ENCODE measurements around the gene PCDHGC5.

The PCDHGC5 gene

GRCh38 chr5:141487131-141487530 is 1.8 kb upstream of the PCDHGC5 start:
- Histone ChIP-seq H3K27ac (replicated peaks) (no peak overlapping the region), H3K27me3 (ENCODE audit: insufficient read depth, poor library complexity, severe bottlenecking) (peaks cover 51% of the 10 kb centered on the region), H3K4me3 (replicated peaks; ENCODE audit: insufficient read depth, low read length) (no peak overlapping the region)
- no peak for TF ChIP-seq POLR2AphosphoS5 (IDR thresholded peaks at IDR 0.05; ENCODE audit: low read depth)
- no peak for TF ChIP-seq REST (IDR thresholded peaks at IDR 0.05; ENCODE audit: insufficient replicate concordance, low read depth)
- no peak for TF ChIP-seq GABPA (IDR thresholded peaks at IDR 0.05; ENCODE audit: low read depth)
- no peak for TF ChIP-seq SPI1 (IDR thresholded peaks at IDR 0.05; ENCODE audit: borderline replicate concordance, low read depth)
- no peak for TF ChIP-seq CTCF (IDR thresholded peaks at IDR 0.05; ENCODE audit: insufficient read depth, low read length)
- no peak for DNase-seq (ENCODE audit: low read depth in 1 of 2, low spot score in 1 of 2)

GRCh38 chr5:141489841-141490240 is 960 bp downstream of the PCDHGC5 start:
- DNase-seq (ENCODE audit: low read depth in 1 of 2, low spot score in 1 of 2), result no peak
- peaks cover 50% of the 10 kb centered on the region for H3K27me3 ChIP-seq (ENCODE audit: insufficient read depth, poor library complexity, severe bottlenecking)
- no peak for TF ChIP-seq CTCF (IDR thresholded peaks at IDR 0.05; ENCODE audit: insufficient read depth, low read length)
- no peak for TF ChIP-seq REST (IDR thresholded peaks at IDR 0.05; ENCODE audit: insufficient replicate concordance, low read depth)
- TF ChIP-seq GABPA (IDR thresholded peaks at IDR 0.05; ENCODE audit: low read depth), result no peak
- TF ChIP-seq SPI1 (IDR thresholded peaks at IDR 0.05; ENCODE audit: borderline replicate concordance, low read depth), result no peak
- no peak for TF ChIP-seq POLR2AphosphoS5 (IDR thresholded peaks at IDR 0.05; ENCODE audit: low read depth)
- H3K27ac ChIP-seq (replicated peaks), result no peak overlapping the region
- H3K4me3 ChIP-seq (replicated peaks; ENCODE audit: insufficient read depth, low read length), result no peak overlapping the region

GRCh38 chr5:141490271-141490670 is 1.4 kb downstream of the PCDHGC5 start:
- Histone ChIP-seq H3K4me3 (replicated peaks; ENCODE audit: insufficient read depth, low read length) (no peak overlapping the region), H3K27ac (replicated peaks) (no peak overlapping the region), H3K27me3 (ENCODE audit: insufficient read depth, poor library complexity, severe bottlenecking) (peaks cover 48% of the 10 kb centered on the region)
- no peak for DNase-seq (ENCODE audit: low read depth in 1 of 2, low spot score in 1 of 2)
- TF ChIP-seq GABPA (IDR thresholded peaks at IDR 0.05; ENCODE audit: low read depth), result no peak
- TF ChIP-seq REST (IDR thresholded peaks at IDR 0.05; ENCODE audit: insufficient replicate concordance, low read depth), result no peak
- TF ChIP-seq SPI1 (IDR thresholded peaks at IDR 0.05; ENCODE audit: borderline replicate concordance, low read depth), result no peak
- no peak for TF ChIP-seq CTCF (IDR thresholded peaks at IDR 0.05; ENCODE audit: insufficient read depth, low read length)
- no peak for TF ChIP-seq POLR2AphosphoS5 (IDR thresholded peaks at IDR 0.05; ENCODE audit: low read depth)

Data from HL-60 (cell line).